Endometrium (tissue), 2 donors: Measurements from ENCODE around the gene MAN2A2.
"Not testable (repeated sequence)": the region's sequence is repeated elsewhere in the genome, so short reads cannot be mapped to it uniquely, and the experiment has no call there.

Experiments
- FAIRE-seq: peaks from 2 replicates; lab custom pipeline; 2012; peaks lifted over from hg19 to GRCh38; lab: Jason Lieb, UNC
- donor health status: control.
- donor health status: control.

Gene MAN2A2

GRCh38 chr15:90903733-90904536, 833 bp downstream of the MAN2A2 start:
- no peak for FAIRE-seq

- FAIRE-seq, result no peak
These were observed 1.6 kb downstream of the MAN2A2 start for GRCh38 chr15:90904746-90905145.

- no peak for FAIRE-seq
These were observed 2.4 kb downstream of the MAN2A2 start for GRCh38 chr15:90905306-90906180.

GRCh38 chr15:90906181-90906849, 3.2 kb downstream of the MAN2A2 start:
- FAIRE-seq, result no peak

GRCh38 chr15:90907051-90907660, 4.1 kb downstream of the MAN2A2 start:
- FAIRE-seq, result no peak

- no peak for FAIRE-seq
These were observed 4.9 kb downstream of the MAN2A2 start for GRCh38 chr15:90907838-90908507.

- not testable (repeated sequence) for FAIRE-seq
These were observed 6.3 kb downstream of the MAN2A2 start for GRCh38 chr15:90909449-90909848.

GRCh38 chr15:90909976-90910375, 6.9 kb downstream of the MAN2A2 start:
- no peak for FAIRE-seq

GRCh38 chr15:90910441-90911301, 7.6 kb downstream of the MAN2A2 start:
- FAIRE-seq, result no peak

GRCh38 chr15:90911302-90911623, 8.2 kb downstream of the MAN2A2 start:
- FAIRE-seq, result no peak

GRCh38 chr15:90911906-90912769, 9.0 kb downstream of the MAN2A2 start:
- no peak for FAIRE-seq

GRCh38 chr15:90912770-90913075, 9.6 kb downstream of the MAN2A2 start:
- no peak for FAIRE-seq

GRCh38 chr15:90913398-90913944, 10.4 kb downstream of the MAN2A2 start:
- no peak for FAIRE-seq

GRCh38 chr15:90914305-90915080, 11.4 kb downstream of the MAN2A2 start:
- FAIRE-seq, result no peak

GRCh38 chr15:90915216-90915807, 12.2 kb downstream of the MAN2A2 start:
- no peak for FAIRE-seq

GRCh38 chr15:90915808-90916440, 12.8 kb downstream of the MAN2A2 start:
- FAIRE-seq, result no peak

GRCh38 chr15:90916461-90916860, 13.4 kb downstream of the MAN2A2 start:
- FAIRE-seq, result no peak

- no peak for FAIRE-seq
These were observed 14.5 kb downstream of the MAN2A2 start for GRCh38 chr15:90917569-90917968.
